Adrenal gland (tissue), 5 donors: ENCODE measurements around the gene MPHOSPH10.

Source experiments
- CTCF ChIP-seq, 6 experiments: fragments of 450-650 bp in 4 of 6; fragments of 200-600 bp in 2 of 6; sonication (generic) in 1 of 6; IDR thresholded peaks; 1 replicate in 5 of 6; 2 replicates in 1 of 6; pipeline versions ENCODE4 v1.5.1 to v1.8.0; 2016 to 2021; ENCODE audit warnings: antibody characterized with exemption in 6 of 6, mild to moderate bottlenecking in 2 of 6, moderate library complexity in 1 of 6
- POLR2A ChIP-seq, 2 donors: fragments of 450-650 bp; IDR thresholded peaks; one replicate each; pipeline ENCODE4 v1.6.1; 2017; ENCODE audit warnings: antibody characterized with exemption in 2 of 2, mild to moderate bottlenecking in 2 of 2, moderate library complexity in 1 of 2
- donor health status: DM: no; HTN: no; CAD: no.

GRCh38 chr2:71155846-71156245, 25.4 kb downstream of the MPHOSPH10 start:
- TF ChIP-seq POLR2A (IDR thresholded peaks at IDR 0.05) (no peak), CTCF (IDR thresholded peaks at IDR 0.05) (no peak)
